Stimulated activated CD4-positive, alpha-beta T cell treated with anti-CD3 and anti-CD28 coated beads, Interleukin-1b, Interleukin-23, amount 100 ng/mL, for 1 hour (primary cell): Measurements from ENCODE around the gene CCSER2.
"Not testable (repeated sequence)": the region's sequence is repeated elsewhere in the genome, so short reads cannot be mapped to it uniquely, and the experiment has no call there.

ENCODE experiments used
- DNase-seq, 2 donors: peaks; one replicate each; pipeline ENCODE4 v3.0.0-alpha.2; 2020; ENCODE audit warnings: low read depth in 2 of 2

CCSER2 gene

GRCh38 chr10:84311576-84311975 is 16.8 kb upstream of the CCSER2 start:
- no peak for DNase-seq

- no peak for DNase-seq
Observed at GRCh38 chr10:84312816-84313215, 15.6 kb upstream of the CCSER2 start.

GRCh38 chr10:84314275-84314674 is 14.1 kb upstream of the CCSER2 start:
- DNase-seq: no peak

- no peak for DNase-seq
Observed at GRCh38 chr10:84317174-84317573, 11.2 kb upstream of the CCSER2 start.

DNA sequence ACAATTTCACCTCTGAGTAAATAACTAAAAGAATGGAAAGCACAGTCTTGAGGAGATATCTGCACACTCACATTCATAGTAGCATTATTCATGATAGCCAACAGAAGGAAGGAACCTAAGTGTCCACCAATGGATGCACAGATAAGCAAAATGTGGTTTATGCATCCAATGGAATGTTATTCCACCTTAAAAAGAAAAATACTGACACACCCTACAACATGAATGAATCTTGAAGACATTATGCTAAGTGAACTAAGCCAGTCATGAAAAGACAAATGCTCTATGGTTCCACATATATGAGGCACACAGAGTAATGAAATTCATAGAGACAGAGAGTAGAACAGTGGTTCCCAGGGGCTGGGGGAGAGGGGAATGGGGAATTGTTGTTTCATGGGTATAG is 6.5 kb upstream of the CCSER2 start:
- DNase-seq: no peak

GRCh38 chr10:84323566-84323965 is 4.8 kb upstream of the CCSER2 start:
- not testable (repeated sequence) for DNase-seq

DNA sequence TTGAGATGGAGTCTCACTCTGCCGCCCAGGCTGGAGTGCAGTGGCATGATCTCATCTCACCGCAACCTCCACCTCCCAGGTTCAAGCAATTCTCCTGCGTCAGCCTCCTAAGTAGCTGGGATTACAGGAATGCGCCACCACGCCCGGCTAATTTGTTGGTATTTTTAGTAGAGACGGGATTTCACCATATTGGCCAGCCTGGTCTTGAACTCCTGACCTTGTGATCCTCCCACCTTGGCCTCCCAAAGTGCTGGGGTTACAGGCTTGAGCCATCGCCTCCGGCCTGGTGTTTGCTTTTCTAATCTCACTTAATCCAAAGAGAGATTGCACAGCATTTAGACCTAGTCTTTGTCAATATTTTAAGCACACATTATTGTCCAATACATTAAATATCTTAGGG is 1.4 kb upstream of the CCSER2 start:
- DNase-seq: not testable (repeated sequence)

DNA sequence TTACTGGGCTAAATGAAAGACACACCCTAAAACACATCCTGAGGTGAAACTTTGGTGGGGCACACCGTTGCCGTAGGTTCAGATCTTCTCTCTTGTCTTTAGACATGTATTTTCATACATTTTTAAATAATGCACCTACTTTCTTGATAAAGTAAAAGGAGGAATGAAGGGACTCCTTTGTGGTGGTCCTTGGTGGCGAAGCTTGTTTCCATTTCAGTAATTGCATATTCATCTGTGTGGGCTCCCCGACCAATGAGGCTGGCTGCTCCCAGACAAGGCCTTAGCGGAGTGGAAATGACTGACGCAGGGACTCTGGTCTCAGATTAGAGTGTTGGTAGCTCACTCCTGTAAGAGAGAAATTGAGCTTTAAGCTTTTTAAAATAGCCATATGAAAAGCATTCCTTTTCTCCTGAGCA is 815 bp downstream of the CCSER2 start:
- peak in 1 of 2 donors; percentile 8 for DNase-seq

- DNase-seq: no peak
Observed at GRCh38 chr10:84329986-84330651, 1.7 kb downstream of the CCSER2 start.

DNA sequence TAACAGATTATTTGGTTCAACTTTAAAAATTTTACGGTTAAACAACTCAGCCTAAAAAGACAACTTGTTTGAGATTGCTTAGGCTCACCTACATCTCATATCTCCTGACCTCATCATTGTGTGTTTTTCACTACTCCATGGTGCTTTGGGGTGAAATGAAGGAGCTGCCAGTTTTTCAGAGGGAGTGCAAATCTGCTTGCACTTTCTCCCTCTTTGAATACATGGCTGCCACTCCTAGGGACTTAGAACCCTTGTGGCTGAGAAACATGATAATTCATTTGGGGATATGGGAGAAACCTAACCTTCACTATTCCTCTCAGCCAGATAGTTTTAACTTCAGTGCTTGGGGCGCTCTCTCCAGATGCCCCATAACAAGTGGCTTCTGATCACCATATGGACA is 2.7 kb downstream of the CCSER2 start:
- DNase-seq: no peak

DNA sequence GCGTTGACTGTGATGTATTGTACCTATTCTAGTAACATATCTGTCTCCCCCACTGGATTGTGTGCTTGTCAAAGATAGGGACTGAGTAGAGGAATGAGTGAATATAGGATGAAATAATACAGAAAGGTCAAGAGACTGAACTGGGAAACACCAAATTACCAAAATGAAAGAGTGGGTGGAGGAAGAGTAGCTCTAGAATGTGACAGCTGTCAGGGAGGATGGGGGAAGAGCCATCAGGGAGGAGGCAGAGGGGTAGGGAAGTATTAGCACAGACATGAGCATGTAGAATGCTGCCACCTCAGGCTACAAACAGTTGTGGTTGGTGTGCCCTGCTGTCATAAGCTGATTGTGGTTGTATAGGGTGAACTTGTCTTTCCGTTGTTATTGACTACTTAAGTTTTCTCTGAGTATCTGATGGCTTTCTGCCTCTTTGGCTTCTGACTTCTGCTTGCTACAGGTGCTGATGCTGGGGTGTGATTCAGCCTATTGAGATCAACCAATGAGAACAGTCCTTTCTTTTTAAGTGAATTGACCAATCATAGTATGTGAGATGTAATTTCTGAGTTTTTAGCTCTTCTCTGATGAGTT is 5.6 kb downstream of the CCSER2 start:
- peak; percentile 15 to 34 for DNase-seq

DNA sequence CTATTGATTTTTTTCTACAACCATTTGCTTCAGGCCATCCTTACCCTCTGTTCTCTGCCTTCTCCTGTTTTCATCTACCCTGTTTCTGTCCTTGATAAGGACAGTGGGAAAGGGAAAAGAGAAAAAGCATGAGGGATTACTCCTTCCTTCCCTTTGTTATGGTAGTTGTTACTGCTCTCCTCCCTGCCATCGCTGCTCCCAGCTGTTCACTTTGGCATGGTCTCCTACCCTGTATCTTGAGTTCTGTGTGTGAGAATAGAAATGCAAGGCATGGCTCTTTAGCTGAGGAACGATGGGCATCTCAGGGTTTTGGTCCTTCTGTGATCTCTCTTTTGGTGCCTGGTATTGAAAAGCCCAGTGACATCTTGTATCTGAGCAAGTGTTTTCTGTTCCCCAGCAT is 6.4 kb downstream of the CCSER2 start:
- DNase-seq: no peak

- no peak for DNase-seq
Observed at GRCh38 chr10:84335516-84335915, 7.1 kb downstream of the CCSER2 start.

- no peak for DNase-seq
Observed at GRCh38 chr10:84336406-84337090, 8.2 kb downstream of the CCSER2 start.

DNA sequence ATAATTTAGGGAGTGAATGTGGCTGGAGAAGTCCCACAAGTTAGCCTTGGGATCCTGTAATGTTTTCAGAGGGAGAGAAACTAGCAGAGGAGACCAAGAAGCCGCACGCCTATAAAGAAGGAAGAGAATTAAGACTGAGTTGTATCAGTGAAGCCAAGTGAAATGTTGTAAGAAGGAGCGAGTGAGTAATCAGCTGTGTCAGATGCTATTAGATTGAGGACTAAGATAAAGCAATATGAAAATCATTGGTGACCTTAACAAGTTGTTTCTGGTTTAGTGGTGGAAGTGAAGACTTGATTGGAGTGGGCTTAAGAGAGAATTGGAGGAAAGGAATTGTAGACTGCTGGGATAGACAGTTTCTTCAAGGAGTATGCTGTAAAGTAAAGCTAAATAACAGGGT is 8.8 kb downstream of the CCSER2 start:
- DNase-seq: no peak

DNA sequence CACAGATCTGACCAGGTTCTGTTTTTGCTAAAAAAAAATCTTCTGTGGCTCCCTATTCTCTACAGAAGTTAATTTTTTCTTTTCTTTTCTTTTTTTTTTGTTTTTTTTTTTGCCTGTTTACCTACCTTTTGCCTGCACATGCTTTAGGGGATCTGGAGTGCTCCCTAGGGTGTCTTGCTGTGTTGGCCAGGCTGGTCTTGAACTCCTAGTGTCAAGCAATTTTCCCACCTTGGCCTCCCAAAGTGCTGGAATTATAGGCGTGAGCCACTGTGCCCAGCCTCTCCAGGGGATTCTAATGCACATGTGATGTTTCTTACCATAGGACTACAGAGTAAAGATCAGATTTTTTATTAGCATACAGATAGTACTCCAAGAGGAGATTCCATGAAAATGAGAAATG is 10.6 kb downstream of the CCSER2 start:
- no peak for DNase-seq

DNA sequence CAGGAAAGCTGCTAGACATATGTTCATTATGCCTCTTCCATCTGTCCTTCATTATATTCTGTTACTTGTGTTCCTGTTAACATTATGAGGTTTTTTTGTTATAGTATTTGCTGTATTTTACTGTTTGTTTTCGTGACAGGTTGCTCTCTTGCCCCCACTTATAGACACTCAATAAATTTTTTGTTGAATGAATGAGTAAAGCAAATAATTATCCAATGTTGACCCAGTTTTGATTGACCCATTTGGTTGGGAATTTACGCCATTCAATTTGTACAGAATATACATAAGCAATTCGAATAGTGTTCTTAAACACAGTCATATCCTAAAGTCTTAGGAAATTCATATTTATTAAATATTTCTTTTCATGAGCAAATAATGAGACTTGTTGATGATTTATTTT is 11.8 kb downstream of the CCSER2 start:
- no peak for DNase-seq

DNA sequence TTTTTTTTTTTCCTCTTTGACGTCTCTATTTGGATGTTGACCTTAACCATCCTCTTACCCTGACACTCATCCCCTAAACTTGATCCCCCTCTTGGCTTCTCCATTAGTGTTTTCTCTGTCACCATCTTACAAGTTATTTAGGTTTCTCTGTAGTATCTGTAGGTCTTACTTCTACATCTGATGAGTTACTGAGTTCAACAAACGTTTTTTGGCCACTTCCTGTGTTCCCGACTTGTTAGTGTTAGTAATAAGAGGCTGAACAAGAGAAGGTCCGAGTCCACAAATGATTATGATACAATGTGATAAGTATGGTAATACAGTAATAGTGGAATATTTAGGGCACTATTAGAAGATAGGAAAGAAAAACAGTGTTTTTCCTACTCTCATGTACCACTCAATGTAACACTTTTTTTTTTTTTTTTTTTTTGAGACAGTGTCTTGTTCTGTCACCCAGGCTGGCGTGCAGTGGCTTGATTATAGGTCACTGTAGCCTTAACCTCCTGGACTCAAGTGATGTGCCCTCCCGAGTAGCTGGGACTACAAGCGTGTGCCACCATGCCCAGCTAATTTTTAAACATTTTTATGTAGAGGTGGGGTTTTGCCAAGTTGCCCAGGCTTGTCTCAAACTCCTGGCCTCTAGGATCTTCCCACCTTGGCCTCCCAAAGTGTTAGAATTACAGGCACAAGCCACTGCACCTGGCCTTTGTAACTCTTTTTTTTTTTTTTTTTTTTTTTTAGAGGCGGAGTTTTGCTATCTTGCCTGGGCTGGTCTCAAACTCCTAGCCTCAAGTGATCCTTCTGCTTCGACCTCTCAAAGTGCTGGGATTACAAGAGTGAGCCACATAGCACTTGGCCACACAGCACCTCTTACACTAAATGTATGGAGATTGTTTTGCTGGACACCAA is 12.5 kb downstream of the CCSER2 start:
- DNase-seq: no peak

- DNase-seq: no peak
Observed at GRCh38 chr10:84341538-84341856, 13.1 kb downstream of the CCSER2 start.

DNA sequence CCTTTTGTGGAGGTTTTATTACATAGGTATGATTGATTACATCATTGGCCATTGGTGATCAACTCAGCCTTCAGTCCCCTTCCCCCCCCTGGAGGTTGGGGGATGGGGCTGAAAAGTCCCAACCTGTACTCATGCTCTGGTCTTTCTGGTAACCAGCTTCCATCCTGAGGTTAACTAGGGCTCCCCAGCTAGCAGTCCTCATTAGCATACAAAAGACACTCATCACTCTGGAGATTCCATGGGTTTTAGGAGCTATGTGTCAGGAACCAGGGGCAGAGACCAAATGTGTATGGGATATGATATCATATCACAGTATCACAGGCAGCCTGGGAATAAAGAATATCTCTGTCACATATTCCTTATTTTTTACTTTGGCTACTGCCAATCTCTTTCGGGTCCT is 13.6 kb downstream of the CCSER2 start:
- no peak for DNase-seq

- DNase-seq: no peak
Observed at GRCh38 chr10:84342584-84342983, 14.2 kb downstream of the CCSER2 start.

DNA sequence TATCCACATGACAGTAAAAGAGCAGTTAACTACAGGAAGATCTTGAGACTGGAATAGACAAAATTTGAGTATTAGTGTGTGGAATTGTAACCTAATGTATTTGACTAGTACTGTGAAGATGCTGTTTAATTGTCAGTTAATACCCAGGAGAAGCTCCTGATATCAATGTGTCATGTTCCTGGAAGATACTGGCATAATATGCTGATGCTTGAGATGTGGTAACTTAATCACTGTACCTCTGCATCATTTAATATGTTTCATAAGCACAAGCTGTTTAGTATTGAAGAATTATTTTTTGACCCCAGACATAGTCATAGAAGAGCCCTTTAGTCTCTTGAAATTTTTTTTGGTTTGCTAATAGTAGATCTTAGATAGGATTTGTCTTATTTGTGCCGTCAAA is 15.4 kb downstream of the CCSER2 start:
- DNase-seq: no peak
